Right lung (tissue), 5 donors: ENCODE measurements around the gene MED13L. TPM values are rescaled to one million over a fixed set of nuclear protein-coding genes. Genes with fewer than 3 reads are reported as not detected.
A peak's percentile ranks its signal among the peaks of the same experiment; 100 is the strongest.

ENCODE experiments used
- DNase-seq, 2 donors: peaks; one replicate each; pipeline ENCODE4 v3.0.0-alpha.2; 2013
- polyA plus RNA-seq, 5 donors: library from polyadenylated mRNA; unstranded; fragments of 120-200 nt; gene quantifications; one replicate each; pipeline versions ENCODE4 v1.2.1 to v1.2.3, GENCODE V29; 2013; ENCODE audit warnings: inconsistent platforms in 1 of 5, low replicate concordance in 1 of 5; ENCODE audit not compliant: insufficient read length in 5 of 5, insufficient read depth in 1 of 5

Gene MED13L
- polyA plus RNA-seq, 5 donors, result 56.1 to 104 (median 95.9) TPM

DNA sequence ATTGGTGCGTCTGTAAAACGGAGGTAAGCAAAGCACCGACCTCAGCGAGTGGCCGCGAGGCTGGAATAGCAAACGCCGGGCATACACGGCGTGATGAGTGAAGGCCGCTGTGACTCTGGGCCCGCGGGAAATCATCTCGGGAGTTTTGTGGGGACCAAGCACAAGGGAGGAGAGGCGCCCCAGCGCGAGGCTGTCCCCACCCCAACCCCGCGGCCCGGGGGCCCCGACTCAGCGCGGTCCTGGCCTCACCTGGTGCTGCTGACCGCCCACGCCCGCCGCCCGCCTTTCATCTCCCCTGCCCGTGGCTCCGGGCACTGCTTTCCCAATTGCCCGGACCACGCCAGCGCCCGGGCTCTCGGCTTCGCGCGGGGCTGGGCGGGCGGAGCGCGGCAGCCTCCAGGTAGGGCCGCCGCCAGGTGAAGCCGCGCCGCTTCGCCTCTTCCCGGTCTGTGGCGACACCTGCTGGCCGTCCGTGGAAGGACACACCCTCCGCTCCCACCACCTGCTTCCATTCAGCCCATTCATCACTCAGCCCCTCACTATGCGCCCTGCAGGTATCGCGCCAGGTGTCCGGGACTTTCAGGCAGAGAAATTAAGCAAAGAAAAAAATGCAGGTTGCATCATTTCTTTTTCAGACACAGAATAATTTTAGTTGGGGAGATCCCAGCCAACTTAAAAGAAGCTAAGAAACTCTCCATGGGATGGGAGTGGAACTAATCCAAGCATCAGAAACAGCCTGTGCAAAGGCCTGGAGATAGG is 360.4 kb downstream of the MED13L start:
- DNase-seq, result peak; percentile 36 to 47

DNA sequence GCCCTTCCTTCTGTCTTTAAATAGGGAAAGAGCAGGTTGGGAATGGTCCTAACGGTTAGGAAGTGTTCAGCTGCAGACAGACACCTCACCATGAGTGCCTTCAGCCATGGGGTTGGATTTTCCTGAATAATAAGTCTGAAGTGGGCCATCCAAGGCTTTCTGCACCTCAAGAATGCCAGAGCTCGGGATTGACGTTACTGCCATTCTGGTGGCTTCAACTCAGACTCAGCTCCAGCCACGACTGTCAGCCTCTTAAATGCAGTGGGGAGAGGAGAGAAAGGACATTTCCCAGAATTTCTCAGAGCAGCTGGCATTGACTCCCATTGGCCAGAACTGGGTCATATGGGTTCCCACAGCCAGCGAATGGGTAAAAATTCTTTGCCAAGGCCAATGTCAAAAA is 363.4 kb downstream of the MED13L start:
- no peak for DNase-seq

DNA sequence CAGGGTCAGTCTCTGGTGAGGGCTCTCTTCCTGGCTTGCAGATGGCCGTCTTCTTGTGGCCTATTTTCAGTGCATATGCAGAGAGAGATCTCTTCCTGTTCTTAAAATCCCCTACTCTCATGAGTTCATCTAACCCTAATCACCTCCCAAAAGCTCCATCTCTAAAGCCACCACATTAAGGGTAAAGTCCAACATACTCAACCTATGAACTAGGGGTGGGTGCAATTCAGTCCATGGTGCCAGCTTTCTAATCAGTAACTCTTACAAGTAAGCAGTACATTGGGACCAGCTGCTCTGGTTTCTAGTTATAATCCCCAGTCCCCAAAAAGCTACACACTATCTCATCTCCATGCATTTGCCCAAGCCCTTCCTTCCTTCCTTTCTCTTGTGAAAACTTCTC is 365.1 kb downstream of the MED13L start:
- DNase-seq, result no peak

DNA sequence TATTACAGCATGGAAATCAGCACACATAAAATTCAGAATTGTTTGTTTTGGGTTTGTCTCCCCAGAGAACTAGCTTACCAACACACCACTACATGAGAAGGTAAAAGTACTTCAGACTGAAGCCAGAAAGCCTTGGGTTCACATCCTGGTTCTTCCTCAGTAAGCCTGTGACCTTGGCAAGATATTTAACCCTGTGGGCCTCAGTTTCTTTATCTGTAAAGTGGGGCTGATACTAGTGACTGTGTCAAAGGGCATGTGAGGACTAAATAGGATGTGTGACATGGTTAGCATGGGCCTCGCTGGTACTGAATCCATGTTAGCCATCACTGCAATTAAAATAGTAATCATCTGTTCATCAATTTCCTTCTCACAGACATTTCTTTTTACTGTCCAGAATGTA is 366.1 kb downstream of the MED13L start:
- DNase-seq, result no peak

DNA sequence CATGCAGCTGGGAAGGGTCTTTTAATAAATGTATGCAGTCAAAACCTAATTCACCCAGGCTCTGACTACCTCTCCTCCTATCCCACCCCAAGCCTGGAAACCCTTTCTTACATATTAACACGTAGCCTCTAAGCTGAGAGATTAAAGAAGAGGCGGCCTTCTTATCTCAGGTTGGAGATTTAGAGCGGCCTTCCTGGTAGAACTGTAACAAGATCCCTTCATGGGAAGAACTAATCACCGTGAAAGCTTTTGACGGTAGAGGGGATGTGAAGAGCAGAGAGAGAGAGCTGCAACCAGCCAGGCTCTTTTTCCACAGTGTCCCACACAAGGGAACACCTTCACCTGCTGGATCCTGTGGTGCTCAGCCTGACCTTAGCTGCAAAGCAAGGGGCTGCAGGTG is 367.4 kb downstream of the MED13L start:
- no peak for DNase-seq
